CD1c-positive myeloid dendritic cell (primary cell): ENCODE results near the gene CELSR1.
"Not testable (repeated sequence)": the region's sequence is repeated elsewhere in the genome, so short reads cannot be mapped to it uniquely, and the experiment has no call there.

Experiments used
- DNase-seq: peaks from one replicate; pipeline ENCODE4 v3.0.0-alpha.2; 2016; ENCODE audit errors: extremely low spot score

Gene CELSR1

GRCh38 chr22:46403880-46404279 is 133.5 kb downstream of the CELSR1 start:
- DNase-seq, result not testable (repeated sequence)

- DNase-seq, result no peak
Observed at GRCh38 chr22:46402505-46402904, 134.9 kb downstream of the CELSR1 start.

GRCh38 chr22:46401370-46401769 is 136.1 kb downstream of the CELSR1 start:
- DNase-seq, result no peak

GRCh38 chr22:46399251-46400024 is 138.0 kb downstream of the CELSR1 start:
- no peak for DNase-seq

GRCh38 chr22:46397951-46398350 is 139.5 kb downstream of the CELSR1 start:
- no peak for DNase-seq

GRCh38 chr22:46397514-46397913 is 139.9 kb downstream of the CELSR1 start:
- DNase-seq, result no peak

GRCh38 chr22:46397049-46397448 is 140.4 kb downstream of the CELSR1 start:
- DNase-seq, result not testable (repeated sequence)

GRCh38 chr22:46395145-46395544 is 142.3 kb downstream of the CELSR1 start:
- no peak for DNase-seq

- no peak for DNase-seq
Observed at GRCh38 chr22:46394622-46395021, 142.8 kb downstream of the CELSR1 start.

GRCh38 chr22:46393873-46394272 is 143.5 kb downstream of the CELSR1 start:
- DNase-seq, result no peak

GRCh38 chr22:46392137-46392844 is 145.1 kb downstream of the CELSR1 start:
- no peak for DNase-seq

GRCh38 chr22:46391486-46392136 is 145.8 kb downstream of the CELSR1 start:
- no peak for DNase-seq

GRCh38 chr22:46390652-46391301 is 146.6 kb downstream of the CELSR1 start:
- DNase-seq, result no peak

- DNase-seq, result no peak
Observed at GRCh38 chr22:46390105-46390651, 147.2 kb downstream of the CELSR1 start.

- DNase-seq, result no peak
Observed at GRCh38 chr22:46389081-46389480, 148.3 kb downstream of the CELSR1 start.

- DNase-seq, result no peak
Observed at GRCh38 chr22:46388647-46389046, 148.8 kb downstream of the CELSR1 start.

- DNase-seq, result no peak
Observed at GRCh38 chr22:46387748-46388147, 149.7 kb downstream of the CELSR1 start.

- no peak for DNase-seq
Observed at GRCh38 chr22:46386312-46386711, 151.1 kb downstream of the CELSR1 start.

- no peak for DNase-seq
Observed at GRCh38 chr22:46382524-46382923, 154.9 kb downstream of the CELSR1 start.

- no peak for DNase-seq
Observed at GRCh38 chr22:46381731-46382130, 155.7 kb downstream of the CELSR1 start.

GRCh38 chr22:46381142-46381541 is 156.3 kb downstream of the CELSR1 start:
- DNase-seq, result no peak

- no peak for DNase-seq
Observed at GRCh38 chr22:46380581-46380980, 156.8 kb downstream of the CELSR1 start.
